Uterus (tissue), 2 donors: ENCODE measurements around the gene FOXD3.

ENCODE experiments used
- CTCF ChIP-seq, 4 experiments: fragments of 200-600 bp in 2 of 4; fragments of 450-650 bp in 2 of 4; sonication (generic) in 2 of 4; IDR thresholded peaks; one replicate each; pipeline ENCODE4 v1.5.1; 2016 to 2019; ENCODE audit warnings: antibody characterized with exemption in 4 of 4, mild to moderate bottlenecking in 2 of 4, moderate library complexity in 1 of 4
- POLR2A ChIP-seq, 2 donors: fragments of 450-650 bp; IDR thresholded peaks; one replicate each; pipeline ENCODE4 v1.6.1; 2016; ENCODE audit warnings: antibody characterized with exemption in 2 of 2, mild to moderate bottlenecking in 1 of 2, moderate library complexity in 1 of 2

- TF ChIP-seq CTCF (IDR thresholded peaks at IDR 0.05) (no peak), POLR2A (IDR thresholded peaks at IDR 0.05) (no peak)
Observed at GRCh38 chr1:63274371-63274770, 48.0 kb upstream of the FOXD3 start.
